WTC11 (cell line): ENCODE measurements around the gene FUT2.

Experiments
- CTCF ChIP-seq: fragments of 200-600 bp; IDR thresholded peaks from 2 replicates; pipeline ENCODE4 v1.8.0; 2022; ENCODE audit warnings: antibody characterized with exemption
- ETV6 ChIP-seq: sonication (generic); formaldehyde crosslinking; IDR thresholded peaks from 2 replicates; pipeline ENCODE4 v1.8.1; 2022; ENCODE audit warnings: mild to moderate bottlenecking, missing genetic modification reagents
- FOXP4 ChIP-seq: sonication (generic); formaldehyde crosslinking; IDR thresholded peaks from 2 replicates; pipeline ENCODE4 v1.8.0; 2022; ENCODE audit warnings: mild to moderate bottlenecking, missing genetic modification reagents
- IRF2 ChIP-seq: sonication (generic); formaldehyde crosslinking; IDR thresholded peaks from 2 replicates; pipeline ENCODE4 v1.8.0; 2022; ENCODE audit warnings: low read depth, missing genetic modification reagents, borderline replicate concordance
- SMAD3 ChIP-seq: sonication (generic); formaldehyde crosslinking; IDR thresholded peaks from 2 replicates; pipeline ENCODE4 v1.8.0; 2022; ENCODE audit warnings: missing genetic modification reagents, mild to moderate bottlenecking, borderline replicate concordance
- TF ChIP-seq, protein P1 (sequence below): sonication (generic); formaldehyde crosslinking; IDR thresholded peaks from 2 replicates; pipeline ENCODE4 v1.8.1; 2022; ENCODE audit warnings: mild to moderate bottlenecking, moderate library complexity, missing genetic modification reagents
- TF ChIP-seq, protein P2 (sequence below): sonication (generic); formaldehyde crosslinking; IDR thresholded peaks from 2 replicates; pipeline ENCODE4 v1.8.1; 2023; ENCODE audit warnings: mild to moderate bottlenecking, missing genetic modification reagents, borderline replicate concordance

- TF ChIP-seq CTCF (no peak), ETV6 (CRISPR knock-in tag) (no peak), IRF2 (CRISPR knock-in tag) (no peak), FOXP4 (CRISPR knock-in tag) (no peak), SMAD3 (CRISPR knock-in tag) (no peak)
- TF ChIP-seq, protein P1, sequence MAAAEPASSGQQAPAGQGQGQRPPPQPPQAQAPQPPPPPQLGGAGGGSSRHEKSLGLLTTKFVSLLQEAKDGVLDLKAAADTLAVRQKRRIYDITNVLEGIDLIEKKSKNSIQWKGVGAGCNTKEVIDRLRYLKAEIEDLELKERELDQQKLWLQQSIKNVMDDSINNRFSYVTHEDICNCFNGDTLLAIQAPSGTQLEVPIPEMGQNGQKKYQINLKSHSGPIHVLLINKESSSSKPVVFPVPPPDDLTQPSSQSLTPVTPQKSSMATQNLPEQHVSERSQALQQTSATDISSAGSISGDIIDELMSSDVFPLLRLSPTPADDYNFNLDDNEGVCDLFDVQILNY (CRISPR knock-in tag): no peak
- TF ChIP-seq, protein P2, sequence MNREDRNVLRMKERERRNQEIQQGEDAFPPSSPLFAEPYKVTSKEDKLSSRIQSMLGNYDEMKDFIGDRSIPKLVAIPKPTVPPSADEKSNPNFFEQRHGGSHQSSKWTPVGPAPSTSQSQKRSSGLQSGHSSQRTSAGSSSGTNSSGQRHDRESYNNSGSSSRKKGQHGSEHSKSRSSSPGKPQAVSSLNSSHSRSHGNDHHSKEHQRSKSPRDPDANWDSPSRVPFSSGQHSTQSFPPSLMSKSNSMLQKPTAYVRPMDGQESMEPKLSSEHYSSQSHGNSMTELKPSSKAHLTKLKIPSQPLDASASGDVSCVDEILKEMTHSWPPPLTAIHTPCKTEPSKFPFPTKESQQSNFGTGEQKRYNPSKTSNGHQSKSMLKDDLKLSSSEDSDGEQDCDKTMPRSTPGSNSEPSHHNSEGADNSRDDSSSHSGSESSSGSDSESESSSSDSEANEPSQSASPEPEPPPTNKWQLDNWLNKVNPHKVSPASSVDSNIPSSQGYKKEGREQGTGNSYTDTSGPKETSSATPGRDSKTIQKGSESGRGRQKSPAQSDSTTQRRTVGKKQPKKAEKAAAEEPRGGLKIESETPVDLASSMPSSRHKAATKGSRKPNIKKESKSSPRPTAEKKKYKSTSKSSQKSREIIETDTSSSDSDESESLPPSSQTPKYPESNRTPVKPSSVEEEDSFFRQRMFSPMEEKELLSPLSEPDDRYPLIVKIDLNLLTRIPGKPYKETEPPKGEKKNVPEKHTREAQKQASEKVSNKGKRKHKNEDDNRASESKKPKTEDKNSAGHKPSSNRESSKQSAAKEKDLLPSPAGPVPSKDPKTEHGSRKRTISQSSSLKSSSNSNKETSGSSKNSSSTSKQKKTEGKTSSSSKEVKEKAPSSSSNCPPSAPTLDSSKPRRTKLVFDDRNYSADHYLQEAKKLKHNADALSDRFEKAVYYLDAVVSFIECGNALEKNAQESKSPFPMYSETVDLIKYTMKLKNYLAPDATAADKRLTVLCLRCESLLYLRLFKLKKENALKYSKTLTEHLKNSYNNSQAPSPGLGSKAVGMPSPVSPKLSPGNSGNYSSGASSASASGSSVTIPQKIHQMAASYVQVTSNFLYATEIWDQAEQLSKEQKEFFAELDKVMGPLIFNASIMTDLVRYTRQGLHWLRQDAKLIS (CRISPR knock-in tag): no peak
Observed at GRCh38 chr19:48728911-48729664, 33.3 kb downstream of the FUT2 start.
